NK-92 (cell line): Measurements from ENCODE around the gene TADA2A.
"Not testable (repeated sequence)": the region's sequence is repeated elsewhere in the genome, so short reads cannot be mapped to it uniquely, and the experiment has no call there.

ENCODE experiments used
- DNase-seq: peaks from one replicate; lab custom pipeline; 2025; ENCODE audit not compliant: unreplicated experiment; lab: John Stamatoyannopoulos, UW

The TADA2A gene

GRCh38 chr17:37399265-37399803, 7.4 kb upstream of the TADA2A start:
- no peak for DNase-seq

GRCh38 chr17:37400505-37400904, 6.2 kb upstream of the TADA2A start:
- DNase-seq = no peak

- not testable (repeated sequence) for DNase-seq
Measured at GRCh38 chr17:37405522-37405921, 1.2 kb upstream of the TADA2A start.

GRCh38 chr17:37405955-37406634, 591 bp upstream of the TADA2A start:
- no peak for DNase-seq

- not testable (repeated sequence) for DNase-seq
Measured at GRCh38 chr17:37408145-37408479, 1.4 kb downstream of the TADA2A start.

- no peak for DNase-seq
Measured at GRCh38 chr17:37410357-37410756, 3.7 kb downstream of the TADA2A start.

GRCh38 chr17:37413875-37414519, 7.3 kb downstream of the TADA2A start:
- DNase-seq = no peak

GRCh38 chr17:37417852-37418251, 11.2 kb downstream of the TADA2A start:
- DNase-seq = no peak

- no peak for DNase-seq
Measured at GRCh38 chr17:37422971-37423625, 16.4 kb downstream of the TADA2A start.

- DNase-seq = no peak
Measured at GRCh38 chr17:37425268-37425667, 18.6 kb downstream of the TADA2A start.

GRCh38 chr17:37429039-37429438, 22.4 kb downstream of the TADA2A start:
- DNase-seq = no peak

GRCh38 chr17:37429453-37429852, 22.8 kb downstream of the TADA2A start:
- DNase-seq = no peak

GRCh38 chr17:37430051-37430627, 23.5 kb downstream of the TADA2A start:
- no peak for DNase-seq

- no peak for DNase-seq
Measured at GRCh38 chr17:37432671-37433070, 26.0 kb downstream of the TADA2A start.

- DNase-seq = no peak
Measured at GRCh38 chr17:37438141-37438540, 31.5 kb downstream of the TADA2A start.

GRCh38 chr17:37440424-37440823, 33.7 kb downstream of the TADA2A start:
- no peak for DNase-seq

GRCh38 chr17:37441369-37442014, 34.8 kb downstream of the TADA2A start:
- DNase-seq = not testable (repeated sequence)

- DNase-seq = no peak
Measured at GRCh38 chr17:37446027-37446426, 39.3 kb downstream of the TADA2A start.

GRCh38 chr17:37447641-37448040, 41.0 kb downstream of the TADA2A start:
- no peak for DNase-seq

- DNase-seq = no peak
Measured at GRCh38 chr17:37450112-37450511, 43.4 kb downstream of the TADA2A start.

- DNase-seq = not testable (repeated sequence)
Measured at GRCh38 chr17:37457801-37458200, 51.1 kb downstream of the TADA2A start.
